Right ventricle myocardium inferior (tissue), 1 donor: Measurements from ENCODE around the gene ATP9B. TPM values are rescaled to one million over a fixed set of nuclear protein-coding genes. Genes with fewer than 3 reads are reported as not detected.

Experiments
- ATAC-seq: fragments of 200-7000 bp; cut with Tn5 transposase; one replicate; pipeline ENCODE4 v1.9.1; 2020; ENCODE audit warnings: mild to moderate bottlenecking, moderate library complexity
- DNase-seq: peaks from one replicate; pipeline ENCODE4 v3.0.0; 2021; ENCODE audit errors: missing footprints
- intact Hi-C: fragments of 100-400 bp; cut with DNase I; formaldehyde crosslinking; loops from one replicate; pipeline ENCODE4 v1.11.0; 2022
- total RNA-seq: library from RNA; stranded (reverse); fragmentation: NEBNext Ultra II Directional; extraction: Animal tissue kit (Norgen Biotek cat#: 25700); gene quantifications from one replicate; pipeline ENCODE4 v1.2.1, GENCODE V29; 2021
- donor health status: DM: no; HTN: yes; CAD: no; lungs with severe emphysema.

ATP9B gene
- total RNA-seq, 1 donor from 2014 or later = 11.7 TPM

DNA sequence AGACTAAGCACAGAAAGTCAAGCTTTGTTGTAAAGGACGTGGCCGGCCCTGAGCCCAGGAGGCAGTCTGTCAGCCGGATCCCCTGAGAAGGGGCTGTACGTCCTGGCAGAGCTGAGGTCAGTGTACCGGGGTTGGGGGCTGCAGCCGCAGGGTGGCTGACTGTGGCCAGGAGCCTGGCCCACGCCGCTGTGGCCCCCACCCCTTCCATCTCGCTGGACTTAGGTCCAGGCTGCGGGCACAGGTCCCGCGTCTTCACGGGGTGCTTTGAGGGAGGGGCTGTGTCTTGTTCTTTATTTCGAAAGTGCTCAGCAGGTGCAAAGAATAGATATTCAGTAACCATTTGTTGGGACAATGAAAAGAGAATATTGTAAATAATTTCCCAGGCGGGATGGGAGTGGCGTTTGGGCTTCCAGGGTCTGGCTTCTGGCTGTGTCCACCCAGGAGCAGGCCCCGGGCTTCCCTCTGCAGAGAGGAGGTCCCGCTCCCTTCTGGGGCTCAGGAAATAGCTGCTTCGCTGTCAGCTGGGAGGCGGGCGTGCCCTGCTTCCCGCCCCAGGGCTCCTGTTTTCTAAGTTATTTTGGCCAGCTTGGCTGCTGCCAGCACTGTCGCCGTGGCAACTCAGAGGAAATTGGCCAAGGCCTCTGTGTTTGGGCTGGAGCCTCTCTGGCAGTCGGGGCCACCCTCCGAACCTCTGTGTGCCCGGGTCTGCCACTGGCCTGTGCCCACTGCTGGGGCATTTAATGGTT is 334.0 kb downstream of the ATP9B start:
- intact Hi-C loops = no loop called here
- DNase-seq (peak; percentile 91), ATAC-seq (peak; percentile 77)

DNA sequence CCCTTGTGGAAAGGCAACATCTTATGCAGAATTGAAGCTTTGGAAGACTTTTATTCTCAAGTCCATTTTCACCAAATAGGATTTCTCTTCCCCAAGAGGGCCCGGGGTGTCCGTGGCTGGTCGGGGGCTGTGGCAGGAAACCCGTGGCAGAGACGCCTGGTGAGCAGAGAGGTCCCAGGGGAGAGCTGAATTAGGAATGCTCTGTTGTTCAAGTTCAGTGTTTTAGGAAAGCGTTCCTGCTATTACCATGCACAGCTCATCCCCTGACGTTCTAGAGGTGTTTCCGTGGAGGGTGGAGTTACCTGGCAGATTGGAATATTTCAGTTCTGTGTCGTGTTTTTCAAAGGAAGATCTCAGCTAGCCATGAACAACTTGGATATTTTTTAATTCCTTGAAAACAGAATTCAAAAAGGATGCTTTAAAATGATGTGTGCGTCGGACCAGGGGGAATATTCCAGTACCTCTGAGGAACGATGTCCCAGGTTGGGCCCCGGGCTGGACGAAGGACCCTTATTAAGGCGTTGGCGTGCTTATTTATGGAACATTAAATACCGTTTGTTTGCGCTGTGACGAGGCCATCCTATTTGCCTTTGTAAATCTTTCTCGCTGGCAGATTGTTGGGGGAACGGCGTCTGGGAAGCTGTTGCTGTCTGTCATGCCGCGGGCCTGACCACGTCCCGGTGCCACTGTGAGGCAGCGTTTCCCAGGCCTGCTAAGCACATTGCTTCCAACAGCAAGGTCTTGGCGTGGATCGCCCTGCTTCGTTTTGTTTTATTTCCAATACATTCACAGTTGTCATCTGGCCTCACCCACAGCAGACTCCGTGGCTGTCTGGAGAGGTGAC is 334.8 kb downstream of the ATP9B start:
- ATAC-seq = no peak

DNA sequence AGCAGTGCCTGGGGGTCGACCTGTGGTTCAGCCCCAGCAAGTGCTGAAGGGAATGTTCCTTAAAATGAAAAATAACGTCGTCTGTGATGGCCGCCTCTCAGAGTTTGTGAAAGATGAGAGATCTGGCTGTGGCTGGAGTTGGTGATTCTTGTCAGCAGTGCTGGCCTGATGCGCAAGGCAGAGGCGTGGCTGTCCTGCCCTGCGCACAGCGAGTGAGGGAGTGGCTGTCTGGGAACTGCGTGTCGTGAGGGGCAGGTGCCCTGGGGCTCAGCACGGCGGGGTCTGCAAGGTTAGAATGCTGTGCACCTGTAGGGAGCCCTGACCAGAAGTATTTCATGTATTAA is 335.3 kb downstream of the ATP9B start:
- peak; percentile 45 for DNase-seq
- intact Hi-C loops = no loop called here
- no peak for ATAC-seq

More for the DNA sequence above, 334.8 kb downstream of the ATP9B start:
- peak; percentile 37 for DNase-seq
- intact Hi-C loops = no loop called here

DNA sequence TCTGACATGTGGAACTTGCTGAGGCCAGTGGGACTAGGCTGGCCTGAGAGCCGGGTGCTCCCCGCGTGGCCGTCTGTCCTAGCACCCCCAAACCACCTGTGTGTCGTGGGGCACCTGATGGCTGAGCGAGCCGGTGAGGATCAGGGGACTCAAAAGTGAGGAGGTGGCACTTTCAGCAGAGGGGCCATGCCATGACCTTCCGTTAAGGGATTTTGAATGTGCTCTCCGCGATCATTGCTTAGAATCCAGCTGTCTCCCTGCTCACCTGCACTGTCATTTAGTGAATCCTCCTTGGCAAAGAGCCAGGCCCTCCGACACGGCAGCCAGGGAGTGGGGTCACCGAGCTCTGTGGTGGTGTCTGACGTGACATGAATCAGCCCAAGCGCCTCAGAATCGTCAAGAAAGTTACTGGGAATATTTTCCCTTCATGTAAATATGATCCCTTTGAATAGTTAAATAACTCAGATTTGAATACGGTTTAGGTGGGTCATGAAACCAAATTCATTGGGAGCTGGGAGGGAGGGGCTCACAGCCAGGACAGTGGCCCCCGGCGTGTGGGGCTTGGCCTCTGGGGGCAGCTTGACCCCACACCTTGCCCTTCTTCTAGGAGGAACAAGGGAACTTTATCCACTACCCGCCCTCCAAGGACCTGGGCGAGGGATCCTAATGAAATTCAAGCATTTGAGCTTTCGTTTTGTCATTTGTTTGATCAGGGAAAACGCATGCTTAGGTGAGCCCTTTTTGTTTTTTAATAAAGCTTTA is 336.0 kb downstream of the ATP9B start:
- intact Hi-C loops = no loop called here
- no peak for ATAC-seq
- peak; percentile 27 for DNase-seq

DNA sequence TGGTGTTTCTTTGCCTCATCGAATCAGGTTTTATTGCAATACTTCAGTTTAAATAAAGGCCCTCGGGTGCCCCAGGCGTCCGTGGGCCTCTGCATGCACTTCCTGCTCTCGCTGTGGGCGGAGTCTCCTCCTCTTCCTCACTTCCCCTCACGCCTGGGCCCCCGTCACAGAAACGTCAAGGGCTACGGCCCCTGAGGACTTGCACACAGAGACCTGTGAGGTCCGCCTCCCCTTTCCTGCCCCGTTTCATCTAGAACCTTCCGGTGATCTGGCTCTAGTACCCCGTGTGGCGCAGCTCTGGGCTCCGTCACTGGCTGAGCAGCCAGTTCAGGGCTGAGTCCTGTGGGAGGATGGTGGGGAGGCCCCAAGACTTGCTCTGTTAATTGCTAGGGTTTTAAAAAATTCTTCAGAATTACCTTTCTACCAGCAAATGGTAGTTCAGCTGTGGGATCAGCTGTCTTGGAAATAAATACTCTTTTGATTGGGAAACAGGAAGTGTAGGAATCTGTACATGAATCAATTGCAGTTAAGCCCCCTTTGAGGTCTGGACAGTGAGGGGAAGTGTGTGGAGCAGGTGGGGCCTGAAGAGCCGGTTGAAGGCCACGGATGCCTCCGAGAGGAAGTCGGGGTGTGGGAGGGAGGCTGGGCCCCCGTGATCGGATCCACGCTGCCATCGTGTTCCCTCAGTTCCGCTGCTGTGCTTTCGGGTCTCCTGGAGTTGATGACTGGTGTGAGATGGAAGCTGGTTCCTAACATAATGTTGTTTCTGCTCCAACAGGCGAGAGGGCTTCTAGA is 336.8 kb downstream of the ATP9B start:
- ATAC-seq (peak; percentile 13), DNase-seq (peak; percentile 87)
- intact Hi-C loops = no loop called here

DNA sequence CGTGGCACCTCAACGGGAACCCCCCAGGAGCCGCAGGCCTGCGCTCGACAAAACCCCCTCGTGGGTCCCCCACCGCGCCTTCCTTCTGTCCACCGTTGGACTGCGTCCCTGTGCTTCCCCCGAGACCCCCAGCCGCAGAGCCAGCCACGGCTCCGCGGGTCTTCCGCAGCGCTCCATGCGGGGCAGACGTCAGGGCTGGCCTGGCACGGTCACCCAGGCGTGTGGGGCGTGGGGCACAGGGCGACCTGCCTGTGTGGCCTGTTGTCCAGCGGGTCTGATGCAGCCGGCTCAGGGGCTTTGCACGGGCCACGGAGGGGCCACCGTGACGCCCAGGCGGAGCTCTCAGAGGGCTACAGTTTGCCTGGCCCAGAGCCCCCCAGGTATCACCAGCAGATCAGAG is 337.5 kb downstream of the ATP9B start:
- DNase-seq (peak; percentile 53), ATAC-seq (no peak)
- intact Hi-C loops = no loop called here

GRCh38 chr18:79409313-79409712 is 340.1 kb downstream of the ATP9B start:
- intact Hi-C loops = no loop called here
- DNase-seq (no peak), ATAC-seq (no peak)

DNA sequence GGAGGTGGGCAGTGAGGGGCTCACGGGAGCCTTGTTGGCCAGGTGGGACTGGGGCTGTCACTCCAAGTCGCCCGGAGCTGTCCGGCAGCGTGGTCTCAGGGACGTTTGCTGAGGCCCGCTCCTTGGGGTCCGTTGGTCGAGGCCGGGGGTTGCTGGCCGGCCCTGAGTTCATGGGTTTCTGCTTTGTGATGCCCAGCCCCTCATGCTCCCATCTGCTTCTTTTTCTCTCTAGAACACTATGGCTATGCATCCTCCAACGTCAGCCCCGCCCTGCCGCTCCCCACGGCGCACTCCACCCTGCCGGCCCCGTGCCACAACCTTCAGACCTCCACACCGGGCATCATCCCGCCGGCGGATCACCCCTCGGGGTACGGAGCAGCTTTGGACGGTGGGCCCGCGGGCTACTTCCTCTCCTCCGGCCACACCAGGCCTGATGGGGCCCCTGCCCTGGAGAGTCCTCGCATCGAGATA is 341.0 kb downstream of the ATP9B start:
- ATAC-seq = no peak
- DNase-seq = peak; percentile 53
- intact Hi-C loops = no loop called here

- DNase-seq (peak; percentile 55), ATAC-seq (peak; percentile 27)
- intact Hi-C loops = no loop called here
Measured at GRCh38 chr18:79410731-79411613, 341.8 kb downstream of the ATP9B start.

DNA sequence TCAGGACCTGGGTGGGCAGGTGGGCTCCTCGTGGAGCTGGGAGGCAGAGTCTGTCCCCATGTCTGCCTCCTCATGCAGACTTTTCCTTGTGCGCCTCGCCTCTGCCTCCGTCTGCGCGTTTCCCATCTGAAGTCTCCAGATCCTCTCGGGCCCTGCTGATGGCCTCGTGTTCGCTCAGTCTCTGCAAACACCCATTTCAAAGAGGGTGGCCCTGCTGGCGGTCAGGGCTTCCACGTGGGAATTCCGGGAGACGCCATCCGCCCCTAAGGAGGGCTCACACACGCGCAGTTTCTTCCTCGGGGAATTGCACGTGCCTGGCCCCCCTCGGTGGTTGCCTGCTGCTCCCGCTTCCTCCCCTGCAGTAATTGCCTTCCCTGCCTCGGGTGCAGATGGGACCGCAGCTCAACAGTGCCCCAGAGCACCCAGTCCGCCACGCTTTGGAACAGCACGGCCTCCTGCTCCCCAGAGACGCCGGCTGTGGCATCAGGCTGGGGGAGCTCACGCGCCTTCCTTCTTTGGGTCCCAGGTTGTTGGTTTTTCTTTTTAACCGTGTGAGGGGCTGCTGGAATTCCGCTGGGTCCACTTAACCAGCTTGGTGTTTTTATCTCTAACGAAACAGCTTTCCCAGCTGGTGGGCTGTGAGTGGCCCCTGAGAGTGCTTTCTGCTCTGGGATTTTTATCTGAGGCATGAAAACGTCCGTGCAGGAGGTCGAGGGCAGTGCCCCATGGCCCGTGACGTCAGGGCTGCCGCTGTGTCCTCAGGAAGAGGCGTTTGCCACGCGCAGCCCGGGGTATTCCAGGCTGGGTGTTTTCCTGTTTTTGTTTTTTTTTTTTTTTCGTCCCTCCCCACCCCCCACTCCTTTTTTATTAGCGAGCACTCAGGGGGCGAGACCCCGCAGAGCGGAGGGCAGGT is 342.7 kb downstream of the ATP9B start:
- peak; percentile 54 for DNase-seq
- intact Hi-C loops = no loop called here
- ATAC-seq = peak; percentile 11

DNA sequence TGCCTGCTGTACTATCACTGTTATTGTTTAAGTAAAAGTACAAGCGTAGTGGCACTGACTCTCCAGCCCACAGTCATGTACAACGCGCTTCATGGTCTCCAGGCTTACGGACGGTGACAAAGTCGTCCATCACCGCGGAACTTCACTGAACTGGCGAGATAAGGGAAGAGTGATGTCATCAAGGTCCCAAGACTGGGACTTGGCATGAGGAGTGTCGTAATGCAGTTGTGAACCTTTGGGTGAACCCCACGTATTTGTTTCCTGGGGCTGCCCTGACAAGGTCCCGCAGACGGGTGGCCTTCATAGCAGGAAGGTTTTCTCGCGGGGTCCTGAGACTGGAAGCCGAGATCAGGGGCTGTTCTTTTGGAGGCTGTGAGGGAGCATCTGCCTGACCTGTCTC is 343.8 kb downstream of the ATP9B start:
- no peak for ATAC-seq
- intact Hi-C loops = no loop called here
- DNase-seq = no peak

GRCh38 chr18:79413426-79413825 is 344.2 kb downstream of the ATP9B start:
- intact Hi-C loops = no loop called here
- ATAC-seq (no peak), DNase-seq (peak; percentile 61)

GRCh38 chr18:79413901-79414300 is 344.7 kb downstream of the ATP9B start:
- peak; percentile 55 for DNase-seq
- ATAC-seq = no peak
- intact Hi-C loops = no loop called here

DNA sequence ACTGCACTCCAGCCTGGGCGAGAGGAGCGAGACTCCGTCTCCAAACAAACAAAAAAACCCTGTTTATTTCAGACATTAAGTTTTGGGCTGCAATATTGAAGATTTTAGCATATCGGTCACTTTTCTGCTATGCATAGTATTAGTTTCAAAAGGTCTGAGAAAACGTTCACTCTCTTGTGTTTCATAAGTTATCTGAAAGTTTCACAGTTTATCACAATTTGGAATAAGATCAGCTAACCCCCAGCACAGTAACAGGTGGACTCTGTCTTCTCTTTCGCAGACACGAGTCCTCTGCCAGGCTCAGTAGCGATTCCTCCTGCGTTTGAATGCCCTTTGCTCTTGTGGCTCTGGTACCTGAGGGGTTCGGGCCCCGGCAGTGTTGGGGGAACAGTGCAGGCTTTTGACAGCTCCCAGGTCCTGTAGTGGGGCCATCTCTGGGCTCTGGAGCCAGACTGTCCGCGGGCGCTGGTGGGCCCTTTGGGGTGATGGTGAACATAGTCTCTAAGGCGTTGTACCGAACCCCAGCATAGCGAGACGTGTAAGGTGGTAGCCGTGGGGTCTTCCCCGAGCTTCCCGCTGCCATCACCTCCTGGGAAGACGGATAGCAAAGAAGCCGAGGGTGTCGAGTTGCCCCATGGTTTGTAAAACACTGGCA is 347.0 kb downstream of the ATP9B start:
- intact Hi-C loops = no loop called here
- DNase-seq (no peak), ATAC-seq (no peak)

GRCh38 chr18:79416677-79417052 is 347.5 kb downstream of the ATP9B start:
- intact Hi-C loops = no loop called here
- ATAC-seq = no peak
- DNase-seq = no peak

DNA sequence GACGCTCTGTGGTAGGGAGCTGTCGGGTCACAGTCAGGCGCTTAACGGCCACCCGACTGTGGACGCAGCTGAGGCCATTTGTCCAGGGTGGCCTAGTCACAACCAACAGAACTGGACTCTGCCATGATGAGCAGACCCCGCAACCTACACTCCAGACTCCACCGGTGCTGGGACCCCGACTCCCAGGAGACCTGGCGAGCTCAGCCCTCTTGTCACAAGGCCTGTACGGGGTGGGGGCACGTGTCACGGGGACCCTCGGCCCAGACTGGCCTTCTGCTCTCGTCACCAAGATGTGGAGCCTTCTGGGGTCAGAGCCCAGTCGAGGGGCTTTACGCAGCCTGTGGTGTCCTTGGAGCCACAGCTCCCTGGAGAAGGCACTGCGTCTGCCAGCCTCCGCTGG is 349.0 kb downstream of the ATP9B start:
- intact Hi-C loops = no loop called here
- DNase-seq = no peak
- ATAC-seq = no peak
